NCI-H526 (cell line): ENCODE results near the gene EMC9.
"Not testable (repeated sequence)": the region's sequence is repeated elsewhere in the genome, so short reads cannot be mapped to it uniquely, and the experiment has no call there.

Experiments used
- DNase-seq, 2 experiments: peaks; one replicate each; lab custom pipeline; 2025; lab: John Stamatoyannopoulos, UW

The EMC9 gene

GRCh38 chr14:24108336-24108874, 33.0 kb downstream of the EMC9 start:
- no peak for DNase-seq

GRCh38 chr14:24106672-24107271, 34.6 kb downstream of the EMC9 start:
- DNase-seq, result no peak

- DNase-seq, result not testable (repeated sequence)
Measured at GRCh38 chr14:24105609-24106239, 35.7 kb downstream of the EMC9 start.

GRCh38 chr14:24103451-24103850, 37.9 kb downstream of the EMC9 start:
- no peak for DNase-seq

- no peak for DNase-seq
Measured at GRCh38 chr14:24102357-24103048, 38.9 kb downstream of the EMC9 start.

- no peak for DNase-seq
Measured at GRCh38 chr14:24100982-24101494, 40.4 kb downstream of the EMC9 start.

- no peak for DNase-seq
Measured at GRCh38 chr14:24100197-24100981, 41.0 kb downstream of the EMC9 start.

- DNase-seq, result no peak
Measured at GRCh38 chr14:24098927-24099813, 42.2 kb downstream of the EMC9 start.

GRCh38 chr14:24098229-24098926, 43.0 kb downstream of the EMC9 start:
- DNase-seq, result no peak

GRCh38 chr14:24096545-24097181, 44.7 kb downstream of the EMC9 start:
- DNase-seq, result no peak

GRCh38 chr14:24095271-24096068, 45.9 kb downstream of the EMC9 start:
- DNase-seq, result peak; percentile 26 to 53

GRCh38 chr14:24094841-24095270, 46.5 kb downstream of the EMC9 start:
- no peak for DNase-seq

- peak; percentile 60 to 91 for DNase-seq
Measured at GRCh38 chr14:24093901-24094840, 47.2 kb downstream of the EMC9 start, which contains the start of gene PCK2. PCK2 (plus strand) TSS chr14:24094311; CDS start chr14:24094406, 95 bp downstream.

- DNase-seq, result no peak
Measured at GRCh38 chr14:24093207-24093900, 48.0 kb downstream of the EMC9 start.

GRCh38 chr14:24092505-24093206, 48.7 kb downstream of the EMC9 start:
- DNase-seq, result no peak

- peak; percentile 26 to 42 for DNase-seq
Measured at GRCh38 chr14:24092110-24092504, 49.3 kb downstream of the EMC9 start.
